HG02798 (cell line): Measurements from ENCODE around the gene PROSER3.
A peak's percentile ranks its signal among the peaks of the same experiment; 100 is the strongest.

ENCODE experiments used
- ATAC-seq: cut with Tn5 transposase; IDR thresholded peaks from one replicate; pipeline ENCODE4 v1.9.1; 2021; ENCODE audit warnings: mild to moderate bottlenecking; ENCODE audit not compliant: unreplicated experiment, poor library complexity

Gene PROSER3

GRCh38 chr19:35736913-35737886 lies 20.8 kb upstream of the PROSER3 start:
- no peak for ATAC-seq

DNA sequence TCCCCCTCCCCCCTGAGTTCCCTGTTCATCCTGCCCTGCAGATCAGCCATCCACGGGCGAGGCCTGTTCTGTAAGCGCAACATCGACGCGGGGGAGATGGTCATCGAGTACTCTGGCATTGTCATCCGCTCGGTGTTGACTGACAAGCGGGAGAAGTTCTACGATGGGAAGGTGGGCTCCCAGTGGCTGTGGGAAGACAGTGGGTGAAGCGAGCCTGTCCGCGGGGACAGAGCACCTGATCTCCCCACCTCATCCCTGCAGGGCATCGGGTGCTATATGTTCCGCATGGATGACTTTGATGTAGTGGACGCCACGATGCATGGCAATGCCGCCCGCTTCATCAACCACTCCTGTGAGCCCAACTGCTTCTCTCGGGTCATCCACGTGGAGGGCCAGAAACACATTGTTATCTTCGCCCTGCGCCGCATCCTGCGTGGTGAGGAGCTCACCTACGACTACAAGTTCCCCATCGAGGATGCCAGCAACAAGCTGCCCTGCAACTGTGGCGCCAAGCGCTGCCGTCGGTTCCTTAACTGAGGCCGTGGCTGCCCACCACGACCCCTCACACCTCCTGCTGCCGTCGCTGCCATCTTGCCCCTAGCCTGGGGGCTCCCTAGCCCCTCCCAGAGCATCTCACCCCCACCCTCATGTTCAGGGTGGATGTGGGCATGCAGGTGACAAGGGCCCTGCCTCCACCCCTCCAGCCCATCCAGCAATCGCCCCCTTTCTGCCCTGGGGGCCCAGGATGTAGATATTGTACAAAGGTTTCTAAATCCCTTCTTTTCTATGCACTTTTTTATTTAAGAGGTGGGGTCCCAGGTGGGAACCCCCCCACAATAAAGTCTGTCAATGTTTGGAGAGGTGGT lies 19.7 kb upstream of the PROSER3 start:
- ATAC-seq, result no peak

GRCh38 chr19:35738887-35739229 lies 19.1 kb upstream of the PROSER3 start:
- ATAC-seq, result no peak

GRCh38 chr19:35739275-35740107 lies 18.5 kb upstream of the PROSER3 start:
- ATAC-seq, result no peak

DNA sequence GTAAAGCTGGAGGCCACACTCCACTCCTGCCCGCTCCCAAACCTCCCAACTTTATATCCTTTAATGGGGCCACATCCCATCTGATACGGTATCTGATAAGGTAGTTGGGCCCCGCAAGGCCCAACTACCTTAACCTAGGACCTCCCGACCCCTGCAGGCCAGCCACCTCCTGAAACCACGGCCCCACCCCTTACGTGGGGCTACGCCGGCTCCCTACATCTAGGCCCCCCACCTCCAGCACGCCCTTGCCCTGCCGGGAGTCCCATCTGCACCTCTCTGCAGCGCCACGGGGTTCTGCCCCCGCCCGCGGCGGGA lies 17.9 kb upstream of the PROSER3 start:
- no peak for ATAC-seq

GRCh38 chr19:35740423-35741202 lies 17.4 kb upstream of the PROSER3 start:
- peak; percentile 70 for ATAC-seq

DNA sequence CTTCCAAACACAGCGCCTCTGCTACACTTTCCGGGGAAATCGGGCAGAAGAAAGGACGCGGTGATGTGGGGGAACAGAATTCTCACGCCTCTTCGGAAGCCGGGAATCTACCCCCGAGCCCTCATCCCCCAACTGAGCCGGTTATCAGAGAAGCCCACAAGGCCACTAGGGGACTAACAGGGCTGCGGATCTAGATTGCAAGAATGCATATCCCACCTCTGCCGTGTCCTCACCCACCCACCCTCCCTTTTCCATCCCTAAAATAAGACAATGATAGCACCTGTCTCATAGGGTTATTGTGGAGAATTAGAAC lies 16.8 kb upstream of the PROSER3 start:
- ATAC-seq, result no peak

DNA sequence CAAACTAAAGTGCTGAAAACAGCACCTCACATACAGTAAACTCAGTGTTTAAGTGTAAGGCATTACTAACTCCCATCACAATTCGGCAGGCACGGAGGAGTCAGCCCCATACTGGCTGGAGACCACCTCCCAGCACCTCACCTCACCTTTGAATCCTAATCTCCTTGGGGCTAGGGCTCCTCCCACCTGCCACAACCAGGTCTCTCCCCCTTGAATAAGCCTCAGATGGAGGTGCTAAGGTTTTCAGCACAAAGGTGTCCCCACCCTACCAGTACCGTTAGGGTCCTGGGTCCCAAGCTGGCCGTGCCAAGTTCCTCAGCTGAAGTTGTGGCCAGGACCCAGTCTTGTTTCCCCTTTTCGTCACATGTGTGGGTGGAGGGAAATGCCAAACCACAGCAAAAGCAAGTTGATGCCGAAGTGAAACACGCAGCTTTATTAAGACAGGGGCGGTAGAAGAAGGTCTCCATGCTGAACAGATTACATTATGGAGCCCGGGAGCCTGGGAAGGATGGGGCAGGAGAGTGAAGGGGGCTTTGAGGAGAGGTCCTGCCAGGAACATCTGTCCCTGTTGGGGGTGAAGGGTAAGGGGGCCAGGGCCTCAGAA lies 15.8 kb upstream of the PROSER3 start, which contains the start of gene IGFLR1:
IGFLR1 (minus strand) TSS at position 332 of the 604 bp plus-strand sequence. CDS start 1,272 bp downstream, outside the sequence.
- ATAC-seq, result no peak

- ATAC-seq, result no peak
Observed at GRCh38 chr19:35743640-35744429, 14.1 kb upstream of the PROSER3 start.

DNA sequence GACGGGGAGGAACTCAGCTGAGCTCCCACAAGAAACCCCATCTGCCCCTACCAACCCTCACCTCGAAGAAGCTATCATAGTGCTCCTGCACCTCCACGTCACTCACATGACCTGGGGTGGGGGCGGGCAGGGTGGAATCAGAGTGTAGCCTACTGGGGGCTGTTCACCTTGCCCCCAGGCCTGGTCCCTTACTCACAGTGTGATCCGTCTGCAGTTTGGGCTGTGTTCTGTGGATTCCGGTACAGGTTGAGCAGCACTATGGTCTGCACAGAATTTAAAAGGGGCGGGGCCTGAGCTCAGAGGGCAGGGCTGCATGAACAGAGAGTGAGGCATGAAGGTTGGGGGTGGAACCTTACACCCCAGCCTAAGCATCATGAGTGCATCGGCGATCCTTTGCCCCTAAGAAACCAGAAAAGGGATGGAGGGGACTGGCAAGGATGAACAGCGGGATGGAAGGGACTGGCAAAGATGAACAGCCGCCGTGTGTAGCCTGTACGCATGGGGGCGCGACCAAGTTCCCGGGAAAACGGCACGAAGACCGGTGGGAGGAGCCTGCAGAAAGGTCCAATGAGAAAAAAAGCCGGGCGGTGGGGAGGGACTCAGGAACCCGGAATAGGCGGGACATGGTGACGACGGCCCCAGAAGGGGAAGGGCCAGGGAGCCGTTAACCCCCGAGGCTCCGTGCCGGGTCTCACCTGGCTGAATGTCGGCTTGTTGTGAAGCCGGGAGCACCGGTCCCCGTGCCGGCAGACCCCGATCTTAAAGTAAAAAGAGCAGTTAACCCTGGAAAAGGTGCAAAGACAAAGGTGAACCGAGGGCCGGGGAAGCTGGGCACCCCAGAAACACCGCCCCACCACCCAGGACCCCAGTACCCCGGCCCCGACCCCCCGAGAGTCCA lies 13.3 kb upstream of the PROSER3 start:
- peak; percentile 39 for ATAC-seq

DNA sequence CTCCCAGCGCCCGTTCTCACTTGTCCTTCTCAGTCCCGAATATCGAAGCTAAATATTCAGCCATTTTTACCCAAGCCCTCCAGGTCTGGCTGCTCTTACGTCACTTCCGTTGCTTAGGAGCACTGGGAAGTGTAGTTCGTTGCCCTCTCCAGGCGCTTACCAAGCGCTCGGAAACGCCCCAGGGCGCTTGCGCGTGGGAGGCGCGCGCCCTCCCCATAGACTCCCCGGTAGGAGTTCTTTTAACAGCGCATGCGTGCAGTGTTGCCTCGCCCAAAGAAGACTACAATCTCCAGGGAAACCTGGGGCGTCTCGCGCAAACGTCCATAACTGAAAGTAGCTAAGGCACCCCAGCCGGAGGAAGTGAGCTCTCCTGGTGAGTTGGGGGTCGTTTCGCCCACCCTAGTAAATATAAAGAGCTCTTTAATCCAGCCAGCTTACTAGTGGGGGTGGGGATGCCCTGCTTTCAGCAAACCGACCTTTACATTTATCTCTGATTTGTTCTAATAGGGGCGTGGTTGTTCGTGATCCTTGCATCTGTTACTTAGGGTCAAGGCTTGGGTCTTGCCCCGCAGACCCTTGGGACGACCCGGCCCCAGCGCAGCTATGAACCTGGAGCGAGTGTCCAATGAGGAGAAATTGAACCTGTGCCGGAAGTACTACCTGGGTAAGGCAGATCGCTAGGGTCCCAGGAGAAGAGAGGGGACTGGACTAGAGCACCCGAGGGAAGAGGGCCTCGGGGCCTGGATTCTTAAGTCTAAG lies 12.5 kb upstream of the PROSER3 start, which contains the start of the genes PSENEN and U2AF1L4:
PSENEN (plus strand) TSS at position 324 of the 759 bp plus-strand sequence; CDS start at position 604, 280 bp downstream.
U2AF1L4 (minus strand) TSS at position 91 of the 759 bp plus-strand sequence; CDS start at position 64, 27 bp downstream.
- peak; percentile 49 for ATAC-seq

DNA sequence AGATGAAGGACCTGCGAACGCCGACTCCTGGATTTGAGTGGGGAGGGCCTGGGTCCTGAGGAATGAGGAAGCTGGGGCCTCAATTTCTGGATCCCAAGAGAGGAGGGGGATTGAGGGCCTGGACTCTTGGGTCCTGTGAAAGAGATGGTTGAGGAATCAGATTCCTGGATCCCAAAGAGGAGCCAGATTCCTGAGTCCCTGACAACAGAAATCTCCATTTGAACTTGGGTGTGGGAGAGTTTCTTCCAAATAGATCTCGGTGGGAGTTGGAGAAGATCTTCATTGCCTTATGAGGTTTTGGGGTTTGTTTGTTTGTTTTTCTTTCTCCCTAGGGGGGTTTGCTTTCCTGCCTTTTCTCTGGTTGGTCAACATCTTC lies 11.9 kb upstream of the PROSER3 start:
- ATAC-seq, result no peak

- no peak for ATAC-seq
Observed at GRCh38 chr19:35746531-35746930, 11.4 kb upstream of the PROSER3 start.

- peak; percentile 77 for ATAC-seq
Observed at GRCh38 chr19:35748106-35749020, 9.6 kb upstream of the PROSER3 start, which contains the start of gene LIN37. TSS of gene LIN37 (plus strand) at chr19:35748576. CDS start at chr19:35748725, 149 bp downstream.

- no peak for ATAC-seq
Observed at GRCh38 chr19:35750167-35750566, 7.8 kb upstream of the PROSER3 start.
